AG04449 (cell line): Measurements from ENCODE around the gene CRY2.
A peak's percentile ranks its signal among the peaks of the same experiment; 100 is the strongest.

Source experiments
- CTCF ChIA-PET: fragments of 350-600 bp; formaldehyde crosslinking; extraction: SDS; loops from one replicate; lab custom pipeline; 2021; ENCODE audit warnings: antibody characterized with exemption; lab: Yijun Ruan, JAX
- POLR2A ChIA-PET: fragments of 400-600, 350-600 bp; formaldehyde crosslinking; extraction: SDS; loops from one replicate; lab custom pipeline; 2020; ENCODE audit warnings: antibody characterized with exemption, inconsistent platforms; lab: Yijun Ruan, JAX
- DNase-seq: peaks from one replicate; pipeline ENCODE4 v3.0.0-alpha.2; 2010; ENCODE audit warnings: low read depth, low spot score
- H3K4me3 ChIP-seq: 2 replicates; pipeline ENCODE4 v1.5.1; 2011; ENCODE audit warnings: low read depth, mild to moderate bottlenecking, control low read depth, low read length
- TF ChIP-seq, protein P1 (sequence below): IDR thresholded peaks from one replicate; pipeline ENCODE4 v1.5.1; 2011; ENCODE audit warnings: mild to moderate bottlenecking, moderate library complexity, low read length, control low read depth, inconsistent platforms; ENCODE audit not compliant: insufficient read depth; ENCODE audit errors: missing control alignments

The CRY2 gene

GRCh38 chr11:45909594-45910475 is 62.6 kb downstream of the CRY2 start:
- ChIA-PET POLR2A (no interaction called here), CTCF (no interaction called here)
- H3K4me3 ChIP-seq, result no peak overlapping the region
- DNase-seq, result no peak
- TF ChIP-seq, protein P1, sequence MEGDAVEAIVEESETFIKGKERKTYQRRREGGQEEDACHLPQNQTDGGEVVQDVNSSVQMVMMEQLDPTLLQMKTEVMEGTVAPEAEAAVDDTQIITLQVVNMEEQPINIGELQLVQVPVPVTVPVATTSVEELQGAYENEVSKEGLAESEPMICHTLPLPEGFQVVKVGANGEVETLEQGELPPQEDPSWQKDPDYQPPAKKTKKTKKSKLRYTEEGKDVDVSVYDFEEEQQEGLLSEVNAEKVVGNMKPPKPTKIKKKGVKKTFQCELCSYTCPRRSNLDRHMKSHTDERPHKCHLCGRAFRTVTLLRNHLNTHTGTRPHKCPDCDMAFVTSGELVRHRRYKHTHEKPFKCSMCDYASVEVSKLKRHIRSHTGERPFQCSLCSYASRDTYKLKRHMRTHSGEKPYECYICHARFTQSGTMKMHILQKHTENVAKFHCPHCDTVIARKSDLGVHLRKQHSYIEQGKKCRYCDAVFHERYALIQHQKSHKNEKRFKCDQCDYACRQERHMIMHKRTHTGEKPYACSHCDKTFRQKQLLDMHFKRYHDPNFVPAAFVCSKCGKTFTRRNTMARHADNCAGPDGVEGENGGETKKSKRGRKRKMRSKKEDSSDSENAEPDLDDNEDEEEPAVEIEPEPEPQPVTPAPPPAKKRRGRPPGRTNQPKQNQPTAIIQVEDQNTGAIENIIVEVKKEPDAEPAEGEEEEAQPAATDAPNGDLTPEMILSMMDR, result no peak

DNA sequence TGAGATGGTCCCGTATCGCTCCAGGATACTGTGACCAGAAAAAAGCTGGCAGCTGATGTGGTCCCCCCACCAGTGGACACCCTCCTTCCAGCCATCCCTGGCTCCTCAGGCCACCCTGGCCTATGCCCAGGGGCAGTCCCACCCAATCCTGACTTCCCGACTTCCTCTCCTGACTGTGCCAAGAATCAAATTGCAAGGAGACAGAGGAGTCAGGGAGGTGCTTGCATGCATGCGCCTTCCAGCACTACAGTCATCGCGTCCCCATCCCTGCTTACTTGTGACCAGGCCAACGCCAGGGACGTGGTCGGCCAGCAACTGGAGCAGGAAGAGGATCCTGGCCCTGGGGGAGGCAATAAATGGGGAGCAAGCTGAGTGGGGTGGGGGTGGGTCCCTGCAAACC is 63.3 kb downstream of the CRY2 start:
- no peak for DNase-seq
- TF ChIP-seq, protein P1, result no peak
- POLR2A ChIA-PET, result no interaction called here
- no peak overlapping the region for H3K4me3 ChIP-seq
- CTCF ChIA-PET, result no interaction called here

GRCh38 chr11:45913514-45913913 is 66.2 kb downstream of the CRY2 start:
- ChIA-PET POLR2A (no interaction called here), CTCF (interaction anchor here (0.9 to 1.4 kb wide), 2 partner anchors 40 to 93 kb away, joined by 3 to 5 read pairs; no protein-coding TSS in a partner anchor)
- TF ChIP-seq, protein P1, result no peak
- DNase-seq, result no peak
- H3K4me3 ChIP-seq, result no peak overlapping the region

GRCh38 chr11:45913942-45914635 is 66.8 kb downstream of the CRY2 start:
- no peak for DNase-seq
- no peak overlapping the region for H3K4me3 ChIP-seq
- POLR2A ChIA-PET, result no interaction called here
- CTCF ChIA-PET, result interaction anchor here (0.9 to 1.4 kb wide), 2 partner anchors 41 to 93 kb away, joined by 3 to 5 read pairs; no protein-coding TSS in a partner anchor
- TF ChIP-seq, protein P1, result no peak

DNA sequence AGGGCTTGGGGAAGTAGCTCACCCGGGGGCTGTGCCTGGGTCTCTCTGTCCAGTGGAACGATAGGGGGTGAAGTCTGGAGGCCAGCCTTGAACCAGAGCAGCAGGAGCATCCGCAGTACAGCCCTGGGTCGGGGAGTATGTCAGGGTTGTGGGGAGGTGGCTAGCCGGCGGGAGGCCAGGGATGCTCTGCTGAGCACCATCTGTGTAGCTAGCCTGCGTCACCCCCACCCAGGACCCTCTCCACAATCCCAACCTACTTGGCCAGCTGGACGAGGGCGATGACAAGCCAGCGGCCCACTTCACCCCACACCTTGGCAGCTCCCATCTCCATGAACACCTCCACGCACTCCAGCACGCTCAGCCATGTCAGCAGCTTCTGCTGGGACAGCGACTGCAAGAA is 68.2 kb downstream of the CRY2 start:
- TF ChIP-seq, protein P1, result no peak
- ChIA-PET POLR2A (no interaction called here), CTCF (interaction anchor here (0.9 to 1.5 kb wide), 2 partner anchors 15 to 72 kb away, joined by 3 to 4 read pairs; no protein-coding TSS in a partner anchor)
- no peak overlapping the region for H3K4me3 ChIP-seq
- no peak for DNase-seq

- no peak for DNase-seq
- TF ChIP-seq, protein P1, result no peak
- POLR2A ChIA-PET, result interaction anchor here (0.9 to 1.1 kb wide), 3 partner anchors 13 to 87 kb away, joined by 3 read pairs; no protein-coding TSS in a partner anchor
- CTCF ChIA-PET, result interaction anchor here (0.9 to 1.3 kb wide), 3 partner anchors 47 to 86 kb away, joined by 3 to 5 read pairs (median 3); no protein-coding TSS in a partner anchor
- H3K4me3 ChIP-seq, result peak overlapping the region; percentile 100
Measured at GRCh38 chr11:45917286-45917622, 70.0 kb downstream of the CRY2 start.
